ENCODE measurements around the gene CYTH4.

- TF ChIP-seq BHLHE40 (IDR thresholded peaks at IDR 0.05; ENCODE audit: low read depth, low read length), result no peak
- no peak for TF ChIP-seq GATA3 (IDR thresholded peaks at IDR 0.05; ENCODE audit: borderline replicate concordance)
- no peak for TF ChIP-seq EP300 (IDR thresholded peaks at IDR 0.05)
- TF ChIP-seq MAZ (IDR thresholded peaks at IDR 0.05; ENCODE audit: borderline replicate concordance, low read depth, low read length), result no peak
- no peak for TF ChIP-seq POLR2A (IDR thresholded peaks at IDR 0.05; ENCODE audit: low read length)
- no peak for TF ChIP-seq CTCF (IDR thresholded peaks at IDR 0.05)
- TF ChIP-seq NFE2L2 (conservative IDR thresholded peaks at IDR 0.05; ENCODE audit: low read length), result no peak
- no peak for TF ChIP-seq SMC3 (IDR thresholded peaks at IDR 0.05)
- TF ChIP-seq HMGXB4 (CRISPR knock-in tag; IDR thresholded peaks at IDR 0.05; ENCODE audit: borderline replicate concordance), result no peak
- no peak for TF ChIP-seq RAD21 (conservative IDR thresholded peaks at IDR 0.05 in 1 of 2, IDR thresholded peaks at IDR 0.05 in 1 of 2)
Measured at GRCh38 chr22:37329238-37330140, 47.2 kb downstream of the CYTH4 start.
